ENCODE results near the gene HOXC9.

DNA sequence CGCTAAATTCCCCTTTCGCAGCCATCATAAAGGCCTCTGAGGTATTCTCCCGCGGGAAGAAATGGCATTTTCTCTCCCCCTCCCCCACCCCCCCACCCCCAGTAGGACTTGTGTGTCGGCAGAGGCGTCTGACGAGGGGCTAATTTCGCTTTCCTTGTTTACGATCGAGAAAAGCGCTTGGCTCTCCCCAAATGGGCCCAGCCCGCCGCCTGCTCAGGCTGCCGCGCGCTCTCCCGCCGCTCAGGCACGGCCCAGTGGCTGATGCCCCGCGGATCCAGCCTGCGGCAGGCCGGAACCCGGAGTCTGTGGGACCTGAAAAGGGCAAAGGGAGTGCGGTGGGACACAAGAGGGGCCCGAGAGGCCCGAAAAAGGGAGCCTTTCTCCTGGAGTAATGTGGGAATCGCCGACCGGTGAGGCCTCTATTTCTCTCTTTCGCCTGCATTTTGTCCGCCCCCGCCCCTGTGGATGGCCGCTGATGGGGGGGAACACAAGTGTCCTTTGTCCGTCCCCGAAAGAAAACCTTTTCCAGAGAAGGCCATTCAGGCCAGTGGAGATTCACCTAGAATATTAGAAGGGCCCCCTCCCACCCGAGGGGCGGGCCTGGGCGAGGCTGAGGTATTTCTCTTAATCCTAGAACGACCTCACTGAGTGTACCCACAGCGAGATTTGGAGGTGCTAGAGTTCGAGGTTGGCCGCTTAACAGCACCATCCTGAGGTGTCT lies 19.3 kb downstream of the HOXC9 start:
- TF ChIP-seq POLR2A (IDR thresholded peaks at IDR 0.05; ENCODE audit: low read length) (no peak), GATA1 (IDR thresholded peaks at IDR 0.05; ENCODE audit: low read depth, low read length) (no peak)
